HepG2 (cell line): ENCODE data around the gene PSKH1. TPM values are rescaled to one million over a fixed set of nuclear protein-coding genes. Genes with fewer than 3 reads are reported as not detected.

Experiments
- ATAC-seq: fragments of 200-7000 bp; cut with Tn5 transposase; 3 replicates; pipeline ENCODE4 v1.9.1; 2020; ENCODE audit warnings: mild to moderate bottlenecking, moderate library complexity
- BruUV-seq: library from RNA; stranded (reverse); fragments of 400-500 nt; replicated peaks from 2 replicates; lab custom pipeline; 2021; lab: Mats Ljungman, UMichigan
- CTCF ChIA-PET: fragments of 300-600 bp; formaldehyde crosslinking; extraction: SDS; loops from one replicate; lab custom pipeline; 2021; ENCODE audit warnings: low total read pairs, inconsistent platforms, low intra/inter-chr PET ratio; lab: Yijun Ruan, JAX
- POLR2A ChIA-PET: fragments of 350-600 bp; sonication (Branson Sonifier 250); formaldehyde crosslinking; loops from one replicate; lab custom pipeline; 2020; ENCODE audit warnings: antibody characterized with exemption, inconsistent platforms; lab: Yijun Ruan, JAX
- DNase-seq: peaks from one replicate; pipeline ENCODE4 v3.0.0-alpha.2; 2015; ENCODE audit warnings: low spot score
- FAIRE-seq: peaks from 3 replicates; lab custom pipeline; 2011; peaks lifted over from hg19 to GRCh38; lab: Jason Lieb, UNC
- H2AFZ ChIP-seq: one replicate; pipeline ENCODE4 v1.6.1; 2011; ENCODE audit warnings: low read length, inconsistent platforms
- H3K27ac ChIP-seq: fragments of 300-600 bp; 3 replicates; pipeline ENCODE4 v1.8.0; 2011; ENCODE audit warnings: mixed run types, mild to moderate bottlenecking, mixed read lengths, low read length, inconsistent platforms; ENCODE audit not compliant: insufficient read depth; ENCODE audit errors: extremely low read length
- H3K27me3 ChIP-seq, 2 experiments: fragments of 200-600 bp in 1 of 2; 2 replicates in 1 of 2; 3 replicates in 1 of 2; pipeline versions ENCODE4 v1.6.0 to v1.8.0; 2011; ENCODE audit warnings: low read length in 2 of 2, mild to moderate bottlenecking in 2 of 2, moderate library complexity in 2 of 2, inconsistent platforms in 1 of 2; ENCODE audit not compliant: insufficient read depth in 2 of 2, control insufficient read depth in 1 of 2
- H3K36me3 ChIP-seq, 2 experiments: fragments of 200-600 bp in 1 of 2; replicated peaks in 1 of 2; 2 replicates in 1 of 2; 3 replicates in 1 of 2; pipeline versions ENCODE4 v1.5.1 to v1.8.0; 2011; ENCODE audit warnings: low read length in 2 of 2, inconsistent platforms in 1 of 2; ENCODE audit not compliant: insufficient read depth in 2 of 2, control insufficient read depth in 1 of 2
- H3K4me1 ChIP-seq: 2 replicates; pipeline ENCODE4 v1.5.1; 2012; ENCODE audit warnings: low read length, inconsistent platforms; ENCODE audit not compliant: insufficient read depth
- H3K4me2 ChIP-seq: 2 replicates; pipeline ENCODE4 v1.6.0; 2011; ENCODE audit warnings: low read depth, low read length, inconsistent platforms
- H3K4me3 ChIP-seq, 3 experiments: fragments of 200-600 bp in 1 of 3; sonication (generic), shearing (Covaris generic) in 1 of 3; replicated peaks in 1 of 3; 2 replicates each; pipeline ENCODE4 v1.5.1; 2011 to 2016; ENCODE audit warnings: low read length in 3 of 3, inconsistent platforms in 2 of 3, low read depth in 2 of 3, mild to moderate bottlenecking in 2 of 3, control low read depth in 1 of 3, mixed read lengths in 1 of 3; ENCODE audit not compliant: insufficient read depth in 1 of 3
- H3K79me2 ChIP-seq: one replicate; pipeline ENCODE4 v1.6.1; 2011; ENCODE audit warnings: low read length, inconsistent platforms; ENCODE audit not compliant: insufficient read depth
- H3K9ac ChIP-seq: 2 replicates; pipeline ENCODE4 v1.6.0; 2011; ENCODE audit warnings: mild to moderate bottlenecking, low read depth, low read length, inconsistent platforms; ENCODE audit not compliant: insufficient read depth
- H3K9me3 ChIP-seq: 2 replicates; pipeline ENCODE4 v1.5.1; 2012; ENCODE audit warnings: mild to moderate bottlenecking, low read length
- H4K20me1 ChIP-seq: 2 replicates; pipeline ENCODE4 v1.6.0; 2011; ENCODE audit warnings: inconsistent platforms, mild to moderate bottlenecking, low read length, moderate library complexity; ENCODE audit not compliant: insufficient read depth
- FOXM1 ChIP-seq: sonication (generic); formaldehyde crosslinking; IDR thresholded peaks from 2 replicates; pipeline ENCODE4 v1.5.0; 2020; ENCODE audit warnings: missing genetic modification reagents
- FOXO4 ChIP-seq: sonication (generic); formaldehyde crosslinking; conservative IDR thresholded peaks from 2 replicates; pipeline ENCODE4 v1.8.1; 2023; ENCODE audit warnings: missing genetic modification reagents
- HIC2 ChIP-seq: sonication (generic); formaldehyde crosslinking; IDR thresholded peaks from 2 replicates; pipeline ENCODE4 v1.9.0; 2022; ENCODE audit warnings: low read depth, missing genetic modification reagents
- HMG20B ChIP-seq: conservative IDR thresholded peaks from 2 replicates; pipeline ENCODE4 v1.6.1; 2016; ENCODE audit warnings: missing genetic modification reagents, missing compliant biosample characterization
- IKZF1 ChIP-seq: fragments of 450-650 bp; IDR thresholded peaks from 2 replicates; pipeline ENCODE4 v1.7.1; 2016
- NCOA1 ChIP-seq: sonication (generic); formaldehyde crosslinking; IDR thresholded peaks from 2 replicates; pipeline ENCODE4 v1.9.0; 2021; ENCODE audit warnings: missing genetic modification reagents
- NFYB ChIP-seq: sonication (generic); formaldehyde crosslinking; IDR thresholded peaks from 2 replicates; pipeline ENCODE4 v1.4.0; 2020; ENCODE audit warnings: missing genetic modification reagents
- SPEN ChIP-seq: sonication (generic); formaldehyde crosslinking; IDR thresholded peaks from 2 replicates; pipeline ENCODE4 v1.5.1; 2020; ENCODE audit warnings: low read depth, mild to moderate bottlenecking, missing genetic modification reagents
- ZBTB26 ChIP-seq: IDR thresholded peaks from 2 replicates; pipeline ENCODE4 v1.6.1; 2016; ENCODE audit warnings: missing compliant biosample characterization, missing genetic modification reagents, borderline replicate concordance
- ZFYVE20 ChIP-seq: sonication (generic); formaldehyde crosslinking; IDR thresholded peaks from 2 replicates; pipeline ENCODE4 v1.8.0; 2023; ENCODE audit warnings: low read depth, mild to moderate bottlenecking, moderate library complexity, missing genetic modification reagents, borderline replicate concordance
- ZNF264 ChIP-seq: sonication (generic); formaldehyde crosslinking; IDR thresholded peaks from 2 replicates; pipeline ENCODE4 v1.4.0; 2020; ENCODE audit warnings: missing genetic modification reagents
- ZNF281 ChIP-seq: sonication (generic); formaldehyde crosslinking; IDR thresholded peaks from 2 replicates; pipeline ENCODE4 v1.4.0; 2020; ENCODE audit warnings: missing genetic modification reagents, borderline replicate concordance
- WGBS: methylation state at CpG from one replicate; pipeline ENCODE4 v1.1.6; 2017; ENCODE audit warnings: low lambda C conversion rate; 5-methylcytosine and 5-hydroxymethylcytosine counted together
- in situ Hi-C: cut with HindIII; loops from 2 replicates; pipeline ENCODE4 v1.10.0; 2017; ENCODE audit warnings: low pct_unique_long_range_greater_than_20kb; ENCODE audit not compliant: extremely low pct_ligation_motif_present
- intact Hi-C: fragments of 100-400 bp; cut with micrococcal nuclease; formaldehyde crosslinking; loops from one replicate; pipeline ENCODE4 v1.10.0; 2022; ENCODE audit not compliant: unreplicated experiment
- polyA plus RNA-seq, 8 experiments: library from polyadenylated mRNA; depleted of rRNA in 3 of 8; stranded (reverse) in 7 of 8; unstranded in 1 of 8; fragments of >200 nt; fragmentation: Illumina TruSeq in 4 of 8; extraction: Trizol in 4 of 8; gene quantifications; 2 replicates each; pipeline versions ENCODE4 v1.2.1 to v1.2.3, GENCODE V29; 2011 to 2016; ENCODE audit warnings: low read depth in 4 of 8, missing spikeins in 1 of 8, mixed read lengths in 1 of 8; ENCODE audit not compliant: insufficient read depth in 1 of 8
- total RNA-seq, 5 experiments: library from RNA; depleted of rRNA; stranded (reverse); fragments of >200 nt; fragmentation: Illumina TruSeq; extraction: Trizol; gene quantifications; 2 replicates each; pipeline ENCODE4 v1.2.3, GENCODE V29; 2016; ENCODE audit warnings: low read depth in 1 of 5

PSKH1 gene
- total and polyA plus RNA-seq, 2 of the 13 experiments (the other 11 are each of a cell fraction or from before 2014, with no cell fraction given) = 8.4 to 19.1 TPM

- TF ChIP-seq ZFYVE20 (CRISPR knock-in tag) (no peak), ZNF264 (CRISPR knock-in tag) (no peak), HIC2 (CRISPR knock-in tag) (no peak; the same call in 1 of the 2 replicates), FOXO4 (CRISPR knock-in tag) (0 out of 2 replicates have a peak, but pooled peaks have one; percentile 80), HMG20B (CRISPR knock-in tag) (0 out of 2 replicates have a peak, but pooled peaks have one; percentile 18)
These were observed 19.4 kb upstream of the PSKH1 start (continued) for GRCh38 chr16:67873435-67874370.

GRCh38 chr16:67874372-67874771 is 18.7 kb upstream of the PSKH1 start:
- no TSS peak for BruUV-seq
- peak overlapping the region; percentile 91 for H3K4me2 ChIP-seq
- intact Hi-C loops = loop anchor here (1.0 to 5.0 kb wide), 2 partner anchors 20 to 1337 kb away; no protein-coding TSS in a partner anchor
- peak overlapping the region; percentile 85 to 98 (median 87) for H3K4me3 ChIP-seq
- no peaks in the 10 kb centered on the region; a peak in 1 of 5 replicates for H3K27me3 ChIP-seq
- H3K79me2 ChIP-seq = peaks cover 31% of the 10 kb centered on the region
- no peak overlapping the region for H2AFZ ChIP-seq
- WGBS = 52% methylated on average over 3 of the region's 3 CpGs
- no peak for DNase-seq
- ChIA-PET CTCF (interaction anchor here (2.9 kb wide), 1 partner anchor 58 kb away, joined by 18 read pairs; no protein-coding TSS in a partner anchor), POLR2A (no interaction called here)
- no peak for ATAC-seq
- peaks cover 42 to 66% of the 10 kb centered on the region in 2 experiments for H3K36me3 ChIP-seq
- no peak for FAIRE-seq
- no peaks in the 10 kb centered on the region for H3K9me3 ChIP-seq
- H3K4me1 ChIP-seq = peaks cover 30% of the 10 kb centered on the region
- in situ Hi-C loops = no loop called here
- no peak overlapping the region for H3K27ac ChIP-seq
- peaks cover 15% of the 10 kb centered on the region for H4K20me1 ChIP-seq
- peak overlapping the region; percentile 85 for H3K9ac ChIP-seq
- TF ChIP-seq ZBTB26 (CRISPR knock-in tag) (no peak), IKZF1 (no peak), FOXM1 (CRISPR knock-in tag) (no peak), NCOA1 (CRISPR knock-in tag) (no peak), ZNF281 (no peak), SPEN (no peak), NFYB (CRISPR knock-in tag) (no peak)
